IPS-18c (cell line): ENCODE data around the gene NCAPD3.
"Not testable (repeated sequence)": the region's sequence is repeated elsewhere in the genome, so short reads cannot be mapped to it uniquely, and the experiment has no call there.

Source experiments
- H3K4me3 ChIP-seq: 2 replicates; pipeline ENCODE4 v1.7.0; 2013; ENCODE audit warnings: low read depth, mild to moderate bottlenecking, low read length, moderate library complexity; ENCODE audit not compliant: insufficient read depth
- H3K9me3 ChIP-seq: one replicate; pipeline ENCODE4 v1.6.1; 2013; ENCODE audit warnings: mild to moderate bottlenecking, low read length, moderate library complexity; ENCODE audit not compliant: control insufficient read depth, insufficient read depth

Gene NCAPD3

DNA sequence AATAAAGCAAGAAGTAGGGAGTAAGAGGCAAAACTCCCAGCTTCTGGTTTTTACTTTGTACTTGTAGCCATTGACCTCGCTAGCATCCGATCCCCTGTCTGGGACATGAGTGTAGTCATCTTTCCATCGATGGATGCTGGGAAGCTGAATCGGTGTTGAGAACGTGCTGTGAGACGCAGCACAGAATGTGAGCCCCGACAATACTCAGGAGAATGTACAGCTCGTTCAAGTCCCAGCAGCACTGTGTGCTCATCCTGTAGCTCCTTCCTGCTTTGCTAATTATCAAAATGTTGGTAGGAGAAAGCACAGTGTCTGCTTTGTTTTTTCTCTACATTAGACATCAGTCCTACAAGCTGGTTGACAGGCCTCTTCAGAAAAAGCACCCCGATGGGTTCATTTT lies 98.3 kb downstream of the NCAPD3 start:
- no peak overlapping the region for H3K4me3 ChIP-seq
- H3K9me3 ChIP-seq, result no peaks in the 10 kb centered on the region

DNA sequence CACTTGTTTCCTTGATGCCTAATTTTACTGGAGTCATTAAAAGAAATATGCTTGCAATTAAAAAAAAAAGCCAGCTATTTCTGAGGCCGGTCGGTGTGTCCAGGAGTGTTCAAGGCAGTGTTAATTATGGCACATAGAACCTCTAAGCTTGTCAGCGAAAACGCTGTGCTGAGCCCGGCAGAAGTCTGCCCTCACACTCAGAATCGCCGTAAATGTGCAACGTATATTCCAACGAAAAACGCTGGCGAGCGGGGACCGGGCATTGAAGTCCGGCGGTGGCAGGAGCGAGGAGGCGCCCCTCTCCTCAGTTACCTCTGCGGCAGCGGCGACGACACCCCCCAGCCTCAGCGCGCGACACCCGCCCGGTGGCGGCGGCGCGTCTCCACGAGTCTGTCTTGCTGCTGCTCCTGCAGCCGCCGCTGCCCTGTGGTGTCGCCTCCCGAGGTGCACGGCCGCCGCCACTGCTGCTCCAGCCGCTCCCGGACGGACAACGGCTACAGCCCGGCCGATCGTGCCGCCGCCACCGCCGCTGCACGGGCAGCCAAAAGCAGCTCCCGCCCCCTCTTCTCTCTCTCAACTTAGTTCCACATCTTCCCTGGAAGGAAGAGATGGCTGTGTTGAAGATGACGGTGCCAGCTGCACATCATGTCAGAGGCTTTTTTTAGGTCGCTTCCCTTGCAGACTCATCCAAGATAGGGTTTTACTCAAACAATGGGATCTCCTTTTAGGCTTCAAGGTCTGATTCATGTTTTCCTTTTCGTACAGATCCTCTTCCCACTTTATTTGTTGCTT lies 98.9 kb downstream of the NCAPD3 start:
- Histone ChIP-seq H3K4me3 (peak overlapping the region; percentile 20; the same call in 1 of the 2 replicates), H3K9me3 (no peaks in the 10 kb centered on the region)

DNA sequence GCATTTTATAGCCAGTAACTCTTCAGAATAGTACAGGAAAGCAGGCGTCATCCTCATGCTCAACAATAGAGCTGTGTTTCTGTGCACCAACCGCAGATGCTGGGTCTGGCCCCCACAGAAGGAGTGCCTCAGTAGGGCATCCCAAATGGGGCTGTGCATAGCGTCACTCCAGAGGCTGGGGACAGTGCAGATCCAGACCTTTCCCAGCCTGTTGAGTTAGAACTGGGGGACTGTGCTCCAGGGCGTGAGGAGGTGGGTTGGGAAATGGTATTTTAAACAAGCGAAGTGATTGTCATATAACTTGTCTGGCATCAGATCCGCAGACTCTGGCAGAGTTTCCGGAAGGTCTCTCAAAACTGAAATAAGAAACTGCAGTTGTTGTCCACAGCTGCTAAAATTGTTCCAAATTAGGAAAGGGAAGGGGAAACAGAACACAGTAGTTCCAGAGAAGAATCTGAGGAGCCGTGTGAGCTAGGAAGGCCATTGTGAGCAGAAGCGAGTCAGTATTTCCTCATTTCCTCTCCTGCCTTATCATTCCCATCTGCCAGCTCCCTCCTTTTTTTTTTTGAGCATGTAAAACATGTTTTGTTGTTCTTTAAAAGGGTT lies 102.7 kb downstream of the NCAPD3 start:
- Histone ChIP-seq H3K9me3 (no peaks in the 10 kb centered on the region), H3K4me3 (no peak overlapping the region)

DNA sequence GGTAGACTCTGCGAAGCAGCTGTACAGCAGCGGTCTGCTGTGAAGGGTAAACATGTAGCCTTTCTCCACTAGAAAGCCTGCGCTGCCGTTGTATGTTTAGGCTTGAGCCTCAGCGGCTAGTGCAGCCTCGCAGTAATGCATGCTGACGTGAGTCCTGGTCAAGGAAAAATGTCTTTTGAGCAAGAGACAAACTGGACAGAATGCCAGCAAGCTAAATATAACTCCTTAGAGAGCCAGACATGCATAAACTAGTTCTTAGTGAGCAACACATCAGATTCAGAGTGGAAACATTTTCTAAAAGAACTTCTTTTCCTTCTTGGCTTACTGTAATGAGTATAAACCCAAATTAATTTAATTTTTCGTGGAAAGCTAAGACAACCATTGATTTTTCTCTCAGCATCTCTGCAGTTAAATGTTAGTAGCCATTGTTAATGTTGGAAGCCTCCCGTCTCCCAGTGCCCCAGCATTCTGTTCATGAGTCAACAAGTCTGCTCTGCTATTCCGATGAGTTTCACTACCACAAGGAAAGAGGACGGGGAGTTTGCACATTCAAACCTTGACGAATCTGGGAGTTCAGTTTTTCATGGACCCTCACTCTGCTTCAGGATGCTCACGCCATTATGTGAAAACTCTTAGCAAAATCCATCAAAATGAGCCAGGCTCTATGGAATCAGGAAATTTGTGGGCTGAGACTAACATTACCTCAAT lies 103.5 kb downstream of the NCAPD3 start:
- Histone ChIP-seq H3K4me3 (no peak overlapping the region), H3K9me3 (no peaks in the 10 kb centered on the region)

DNA sequence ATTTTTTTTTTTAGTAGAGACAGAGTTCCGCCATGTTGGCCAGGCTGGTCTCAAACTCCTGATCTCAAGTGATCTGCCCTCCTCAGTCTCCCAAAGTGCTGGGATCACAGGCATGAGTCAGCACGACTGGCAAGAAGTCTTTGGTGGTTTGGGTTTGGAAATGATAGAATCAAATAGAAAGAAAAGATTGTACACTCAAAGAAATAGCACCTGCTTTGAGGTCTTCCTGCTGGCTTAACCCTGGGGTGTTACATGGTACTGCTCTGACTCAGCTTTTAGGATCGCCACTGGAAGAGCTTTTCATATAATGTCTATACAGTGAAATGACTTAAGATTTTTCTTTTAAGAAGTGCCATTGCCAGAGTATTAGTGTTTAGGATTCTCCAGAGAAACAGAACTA lies 104.7 kb downstream of the NCAPD3 start:
- Histone ChIP-seq H3K9me3 (no peaks in the 10 kb centered on the region), H3K4me3 (no peak overlapping the region)

DNA sequence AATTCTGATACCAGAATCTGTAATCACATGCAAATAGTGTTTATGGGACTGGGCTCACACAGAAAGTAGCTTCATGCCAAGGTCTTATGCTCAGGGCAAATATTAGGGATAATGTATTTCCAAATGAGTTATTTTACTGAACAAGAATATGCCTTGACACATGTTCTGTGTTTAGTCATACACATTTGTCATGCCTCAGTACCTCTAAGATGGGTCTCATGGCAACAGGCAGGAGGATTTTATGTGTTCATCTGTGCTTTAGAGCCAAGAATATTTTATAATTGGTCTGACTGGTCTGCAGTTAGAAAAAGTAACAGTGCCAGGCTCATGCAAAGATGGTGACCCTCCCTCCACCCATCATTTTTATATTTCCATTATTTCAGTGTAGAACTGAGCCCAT lies 105.8 kb downstream of the NCAPD3 start:
- no peak overlapping the region for H3K4me3 ChIP-seq
- H3K9me3 ChIP-seq, result no peaks in the 10 kb centered on the region

DNA sequence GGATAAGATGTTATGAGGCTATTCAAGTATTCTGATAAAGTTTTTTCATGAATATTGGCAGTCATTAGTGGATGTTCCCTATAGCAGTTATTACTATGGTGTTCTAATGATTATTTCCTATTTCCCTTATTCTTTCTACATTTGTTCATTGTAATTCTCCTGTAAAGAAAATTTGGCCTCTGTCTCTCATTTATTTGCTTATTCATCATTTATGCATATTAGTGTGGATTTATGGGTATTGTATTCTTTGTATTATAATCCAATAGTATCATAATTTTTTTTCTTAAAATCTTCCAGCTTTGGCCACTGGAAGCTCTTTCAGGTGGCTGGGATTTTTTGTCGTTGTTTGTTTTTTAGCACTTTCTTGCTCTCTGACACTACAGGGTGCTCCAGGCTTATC lies 107.6 kb downstream of the NCAPD3 start:
- H3K4me3 ChIP-seq, result no peak overlapping the region
- no peaks in the 10 kb centered on the region for H3K9me3 ChIP-seq

DNA sequence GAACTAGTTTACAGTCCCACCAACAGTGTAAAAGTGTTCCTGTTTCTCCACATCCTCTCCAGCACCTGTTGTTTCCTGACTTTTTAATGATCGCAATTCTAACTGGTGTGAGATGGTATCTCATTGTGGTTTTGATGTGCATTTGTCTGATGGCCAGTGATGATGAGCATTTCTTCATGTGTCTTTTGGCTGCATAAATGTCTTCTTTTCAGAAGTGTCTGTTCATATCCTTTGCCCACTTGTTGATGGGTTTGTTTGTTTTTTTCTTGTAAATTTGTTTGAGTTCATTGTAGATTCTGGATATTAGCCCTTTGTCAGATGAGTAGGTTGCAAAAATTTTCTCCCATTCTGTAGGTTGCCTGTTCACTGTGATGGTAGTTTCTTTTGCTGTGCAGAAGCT lies 110.0 kb downstream of the NCAPD3 start:
- not testable (repeated sequence) for H3K9me3 ChIP-seq

DNA sequence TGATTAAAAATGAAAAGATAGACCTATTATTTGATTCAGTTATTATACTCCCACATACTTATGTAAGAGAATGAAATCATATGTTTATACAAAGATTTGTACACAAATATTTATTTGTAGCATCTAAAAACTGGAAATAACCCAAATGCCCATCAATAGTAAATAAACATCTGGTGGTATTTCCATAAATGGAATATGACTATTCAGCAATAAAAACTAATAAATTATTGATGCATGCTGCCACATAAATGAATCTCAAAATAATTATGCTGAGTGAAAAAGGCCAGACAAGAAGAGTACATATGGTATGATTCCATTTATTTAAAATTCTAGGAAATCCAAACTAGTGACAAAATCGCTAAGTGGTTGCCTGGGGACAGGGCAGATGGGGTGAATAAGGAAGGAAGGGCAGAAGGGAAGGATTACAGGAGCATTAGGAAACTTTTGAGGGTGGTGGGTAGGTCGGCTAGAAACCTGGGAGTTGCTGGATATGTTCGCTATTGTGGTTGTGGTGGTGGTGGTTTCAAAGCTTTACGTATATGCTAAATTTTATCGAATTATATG lies 113.4 kb downstream of the NCAPD3 start:
- peaks cover 2% of the 10 kb centered on the region for H3K9me3 ChIP-seq

More for the DNA sequence above, 110.0 kb downstream of the NCAPD3 start:
- H3K4me3 ChIP-seq, result not testable (repeated sequence)

More for the DNA sequence above, 113.4 kb downstream of the NCAPD3 start:
- H3K4me3 ChIP-seq, result no peak overlapping the region
